HEK293 (cell line): ENCODE measurements around the gene POLR3B.

ENCODE experiments used
- GFI1B ChIP-seq: fragments of 450-650 bp; formaldehyde crosslinking; IDR thresholded peaks from 2 replicates; pipeline ENCODE4 v1.5.1; 2016; ENCODE audit warnings: missing biosample characterization, missing genetic modification characterization
- ZEB2 ChIP-seq: fragments of 450-650 bp; formaldehyde crosslinking; IDR thresholded peaks from 2 replicates; pipeline ENCODE4 v1.5.1; 2016; ENCODE audit warnings: missing biosample characterization, missing genetic modification characterization
- ZNF121 ChIP-seq: fragments of 450-650 bp; formaldehyde crosslinking; IDR thresholded peaks from 2 replicates; pipeline ENCODE4 v1.5.1; 2016; ENCODE audit warnings: missing biosample characterization, missing genetic modification characterization
- ZSCAN4 ChIP-seq: fragments of 450-650 bp; formaldehyde crosslinking; IDR thresholded peaks from 2 replicates; pipeline ENCODE4 v1.5.1; 2017; ENCODE audit warnings: missing biosample characterization, missing genetic modification characterization
- TF ChIP-seq, protein P1 (sequence below): fragments of 450-650 bp; formaldehyde crosslinking; IDR thresholded peaks from 2 replicates; pipeline ENCODE4 v1.5.1; 2016; ENCODE audit warnings: missing biosample characterization, missing genetic modification characterization
- TF ChIP-seq, protein P2 (sequence below): fragments of 450-650 bp; formaldehyde crosslinking; IDR thresholded peaks from 2 replicates; pipeline ENCODE4 v1.5.1; 2017; ENCODE audit warnings: missing biosample characterization, mild to moderate bottlenecking, missing genetic modification characterization, moderate library complexity

- no peak for TF ChIP-seq ZNF121
- no peak for TF ChIP-seq GFI1B (tag by site-specific recombination)
- TF ChIP-seq, protein P1, sequence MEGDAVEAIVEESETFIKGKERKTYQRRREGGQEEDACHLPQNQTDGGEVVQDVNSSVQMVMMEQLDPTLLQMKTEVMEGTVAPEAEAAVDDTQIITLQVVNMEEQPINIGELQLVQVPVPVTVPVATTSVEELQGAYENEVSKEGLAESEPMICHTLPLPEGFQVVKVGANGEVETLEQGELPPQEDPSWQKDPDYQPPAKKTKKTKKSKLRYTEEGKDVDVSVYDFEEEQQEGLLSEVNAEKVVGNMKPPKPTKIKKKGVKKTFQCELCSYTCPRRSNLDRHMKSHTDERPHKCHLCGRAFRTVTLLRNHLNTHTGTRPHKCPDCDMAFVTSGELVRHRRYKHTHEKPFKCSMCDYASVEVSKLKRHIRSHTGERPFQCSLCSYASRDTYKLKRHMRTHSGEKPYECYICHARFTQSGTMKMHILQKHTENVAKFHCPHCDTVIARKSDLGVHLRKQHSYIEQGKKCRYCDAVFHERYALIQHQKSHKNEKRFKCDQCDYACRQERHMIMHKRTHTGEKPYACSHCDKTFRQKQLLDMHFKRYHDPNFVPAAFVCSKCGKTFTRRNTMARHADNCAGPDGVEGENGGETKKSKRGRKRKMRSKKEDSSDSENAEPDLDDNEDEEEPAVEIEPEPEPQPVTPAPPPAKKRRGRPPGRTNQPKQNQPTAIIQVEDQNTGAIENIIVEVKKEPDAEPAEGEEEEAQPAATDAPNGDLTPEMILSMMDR (tag by site-specific recombination) = no peak
- TF ChIP-seq, protein P2, sequence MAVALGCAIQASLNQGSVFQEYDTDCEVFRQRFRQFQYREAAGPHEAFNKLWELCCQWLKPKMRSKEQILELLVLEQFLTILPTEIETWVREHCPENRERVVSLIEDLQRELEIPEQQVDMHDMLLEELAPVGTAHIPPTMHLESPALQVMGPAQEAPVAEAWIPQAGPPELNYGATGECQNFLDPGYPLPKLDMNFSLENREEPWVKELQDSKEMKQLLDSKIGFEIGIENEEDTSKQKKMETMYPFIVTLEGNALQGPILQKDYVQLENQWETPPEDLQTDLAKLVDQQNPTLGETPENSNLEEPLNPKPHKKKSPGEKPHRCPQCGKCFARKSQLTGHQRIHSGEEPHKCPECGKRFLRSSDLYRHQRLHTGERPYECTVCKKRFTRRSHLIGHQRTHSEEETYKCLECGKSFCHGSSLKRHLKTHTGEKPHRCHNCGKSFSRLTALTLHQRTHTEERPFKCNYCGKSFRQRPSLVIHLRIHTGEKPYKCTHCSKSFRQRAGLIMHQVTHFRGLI (tag by site-specific recombination) = no peak
- TF ChIP-seq ZSCAN4 (tag by site-specific recombination) = no peak
- TF ChIP-seq ZEB2 (tag by site-specific recombination) = no peak
These were observed 4.4 kb upstream of the POLR3B start for GRCh38 chr12:106353175-106353574.
